Hematopoietic multipotent progenitor cell treated with erythropoietin and hydrocortisone succinate and interleukin-3 and kit ligand, for 4 days (in vitro differentiated cells): ENCODE results near the gene ZC3HAV1.
"Not testable (repeated sequence)": the region's sequence is repeated elsewhere in the genome, so short reads cannot be mapped to it uniquely, and the experiment has no call there.

ENCODE experiments used
- DNase-seq: peaks from one replicate; pipeline ENCODE4 v3.0.0-alpha.2; 2015

ZC3HAV1 gene

DNA sequence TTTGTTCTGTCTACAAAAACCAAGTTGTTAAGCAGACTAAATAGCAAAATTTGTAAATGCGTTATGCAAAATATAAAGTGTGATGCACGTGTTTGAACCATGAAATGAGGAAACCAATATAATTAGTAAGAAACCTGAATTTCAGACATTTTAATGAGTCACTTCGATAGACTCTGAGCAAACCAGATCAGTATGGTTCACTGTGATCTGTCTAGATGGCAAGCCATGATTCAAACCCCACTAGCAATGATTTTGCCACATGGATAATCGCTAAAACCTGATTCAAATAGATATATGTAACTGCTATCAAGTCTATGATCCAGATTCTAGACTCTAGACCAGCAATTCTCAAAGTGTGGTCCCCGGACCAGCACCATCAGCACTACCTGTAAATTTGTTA lies 24.8 kb downstream of the ZC3HAV1 start:
- no peak for DNase-seq

- no peak for DNase-seq
Measured at GRCh38 chr7:139081584-139081983, 27.9 kb downstream of the ZC3HAV1 start.

GRCh38 chr7:139080905-139081304 lies 28.6 kb downstream of the ZC3HAV1 start:
- DNase-seq: no peak

GRCh38 chr7:139079861-139080260 lies 29.7 kb downstream of the ZC3HAV1 start:
- no peak for DNase-seq

DNA sequence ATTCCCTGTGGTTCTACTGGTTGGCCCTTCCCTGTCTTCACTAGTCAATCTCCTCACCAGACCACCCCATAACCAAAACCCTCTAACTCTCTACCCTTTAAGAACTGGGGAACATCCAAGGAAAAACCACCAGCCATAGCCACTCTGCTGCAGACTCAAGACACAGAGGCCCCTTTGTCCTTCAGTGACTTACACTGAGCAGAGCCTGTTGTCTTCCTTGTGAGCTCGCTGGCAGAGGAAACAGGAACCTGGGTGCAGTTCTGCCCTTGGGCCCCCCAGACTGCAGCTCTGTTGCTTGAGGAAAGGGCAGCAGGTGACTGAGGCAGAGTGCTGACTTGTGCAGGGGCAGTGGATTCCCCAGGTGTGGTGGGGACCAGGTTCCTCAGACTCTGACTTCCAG lies 30.6 kb downstream of the ZC3HAV1 start:
- DNase-seq: peak; percentile 32

DNA sequence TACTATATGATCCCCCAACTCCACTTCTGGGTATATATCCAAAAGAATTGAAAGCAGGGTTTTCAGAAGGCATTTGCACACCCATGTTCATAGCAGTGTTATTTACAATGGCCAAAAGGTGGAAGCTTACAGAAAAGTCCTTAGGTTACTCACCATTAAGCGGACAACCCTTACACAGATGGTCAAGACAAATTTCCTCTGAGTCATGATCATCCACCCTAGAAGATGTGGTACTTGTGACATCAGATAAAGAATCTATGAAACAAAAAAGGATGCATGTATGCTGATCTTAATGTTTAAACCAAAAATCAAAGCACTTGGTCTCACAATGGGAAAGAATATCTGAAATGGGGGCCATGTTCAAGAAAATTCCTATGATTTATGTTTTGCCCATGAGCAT lies 31.1 kb downstream of the ZC3HAV1 start:
- no peak for DNase-seq

- not testable (repeated sequence) for DNase-seq
Measured at GRCh38 chr7:139077706-139078105, 31.8 kb downstream of the ZC3HAV1 start.

- no peak for DNase-seq
Measured at GRCh38 chr7:139075871-139076686, 33.4 kb downstream of the ZC3HAV1 start.

- peak; percentile 90 for DNase-seq
Measured at GRCh38 chr7:139075031-139075652, 34.4 kb downstream of the ZC3HAV1 start.

DNA sequence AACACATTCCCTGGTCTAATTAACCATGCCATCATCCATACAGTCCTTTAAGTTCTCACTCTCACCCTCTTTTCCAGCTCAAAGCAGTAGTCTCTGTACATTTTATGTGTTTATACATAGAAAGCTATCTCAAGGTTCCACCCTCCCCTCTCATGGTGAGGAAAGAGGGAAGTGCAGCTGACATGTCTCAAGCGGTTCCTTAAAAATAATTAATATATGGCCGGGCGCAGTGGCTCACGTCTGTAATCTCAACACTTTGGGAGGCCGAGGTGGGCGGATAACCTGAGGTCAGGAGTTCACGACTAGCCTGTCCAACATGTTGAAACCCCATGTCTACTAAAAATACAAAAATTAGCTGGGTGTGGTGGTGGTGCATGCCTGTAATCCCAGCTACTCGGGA lies 36.7 kb downstream of the ZC3HAV1 start:
- DNase-seq: peak; percentile 76

GRCh38 chr7:139071680-139072079 lies 37.8 kb downstream of the ZC3HAV1 start:
- DNase-seq: peak; percentile 83

DNA sequence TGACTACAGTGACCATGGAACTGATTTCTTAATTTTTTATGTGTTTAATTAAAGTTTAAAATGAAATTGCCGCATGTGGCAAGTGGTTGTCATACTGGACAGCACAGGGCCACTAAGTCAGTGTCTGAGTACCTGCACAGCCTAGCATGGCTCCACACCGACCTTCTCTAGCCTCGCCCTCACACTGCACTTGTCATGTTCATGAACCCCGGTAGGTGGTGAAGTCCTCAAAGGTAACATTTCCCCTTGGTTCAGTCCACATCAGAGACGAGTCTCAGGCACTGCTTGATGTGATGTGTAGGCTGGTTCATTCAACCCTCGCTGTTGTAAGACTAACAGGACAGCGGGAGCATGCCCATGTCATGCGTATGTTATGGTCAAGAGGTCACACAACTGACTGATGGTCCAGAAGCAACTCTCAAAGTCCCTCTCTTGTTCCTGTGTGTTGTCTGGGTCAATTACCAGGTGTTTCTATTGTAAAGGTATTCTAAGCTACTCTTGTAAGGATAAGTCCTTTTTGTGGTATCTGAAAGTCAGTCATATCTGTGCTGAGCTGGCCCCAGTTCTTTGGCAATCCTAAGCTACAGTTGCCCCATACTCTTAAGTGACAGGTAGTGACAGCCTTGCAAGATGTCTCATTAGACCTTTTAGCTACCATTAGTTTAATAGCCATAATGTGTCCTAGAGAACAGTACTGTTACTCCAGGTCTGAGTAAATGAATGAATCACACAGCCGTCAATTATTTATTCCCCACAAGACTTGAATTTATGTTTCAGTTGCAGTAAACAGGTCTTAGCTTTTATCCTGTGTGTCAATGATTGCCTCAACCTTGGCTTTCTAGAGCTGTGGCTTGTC lies 40.7 kb downstream of the ZC3HAV1 start:
- no peak for DNase-seq

GRCh38 chr7:139066315-139066714 lies 43.2 kb downstream of the ZC3HAV1 start:
- no peak for DNase-seq

GRCh38 chr7:139065323-139065722 lies 44.2 kb downstream of the ZC3HAV1 start:
- no peak for DNase-seq

- DNase-seq: no peak
Measured at GRCh38 chr7:139061416-139061815, 48.1 kb downstream of the ZC3HAV1 start.

DNA sequence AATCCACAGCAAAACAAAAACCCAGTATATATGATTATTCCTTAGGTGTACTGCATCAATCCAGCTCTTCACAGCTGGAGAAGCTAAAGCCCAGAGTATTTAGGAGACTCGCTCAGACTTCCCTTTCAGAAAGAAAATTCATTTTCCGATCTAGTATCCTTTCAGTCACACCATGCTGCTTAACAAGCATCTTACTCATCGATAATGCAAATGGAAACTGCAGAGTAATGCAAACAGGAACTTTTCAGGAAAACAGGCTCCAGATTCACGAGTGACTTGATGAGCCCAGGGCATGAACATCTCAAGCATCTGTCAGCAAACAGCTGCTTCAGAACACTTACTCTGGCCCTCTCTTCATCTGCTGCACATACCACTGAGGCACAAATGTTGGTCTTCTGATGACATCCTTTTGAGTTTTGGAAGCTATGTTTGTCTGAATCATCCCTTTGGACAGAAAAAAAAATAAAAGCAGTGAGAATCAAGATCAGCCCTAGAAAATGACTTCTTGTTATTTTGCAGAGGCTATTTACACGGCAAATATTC lies 48.8 kb downstream of the ZC3HAV1 start:
- DNase-seq: no peak

GRCh38 chr7:139059905-139060304 lies 49.6 kb downstream of the ZC3HAV1 start:
- DNase-seq: no peak

DNA sequence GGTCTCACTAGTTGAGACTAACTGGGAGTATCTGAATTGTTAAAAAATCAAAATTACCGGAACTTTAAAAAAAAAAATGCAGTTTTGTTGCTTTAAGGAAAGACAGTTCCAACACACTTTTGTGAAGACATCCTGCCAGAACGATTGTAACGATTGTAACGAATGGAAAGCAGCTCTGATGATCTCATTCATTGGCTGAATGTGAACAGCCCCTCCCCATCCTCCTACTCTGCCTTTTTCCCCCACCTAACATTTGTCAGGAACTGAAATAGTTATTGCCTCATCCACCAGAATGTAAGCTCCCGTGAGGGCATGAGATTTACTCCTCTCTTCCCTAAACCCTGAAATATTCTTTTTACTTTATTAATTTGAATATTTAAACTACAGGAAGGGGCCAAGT lies 50.6 kb downstream of the ZC3HAV1 start:
- DNase-seq: no peak

DNA sequence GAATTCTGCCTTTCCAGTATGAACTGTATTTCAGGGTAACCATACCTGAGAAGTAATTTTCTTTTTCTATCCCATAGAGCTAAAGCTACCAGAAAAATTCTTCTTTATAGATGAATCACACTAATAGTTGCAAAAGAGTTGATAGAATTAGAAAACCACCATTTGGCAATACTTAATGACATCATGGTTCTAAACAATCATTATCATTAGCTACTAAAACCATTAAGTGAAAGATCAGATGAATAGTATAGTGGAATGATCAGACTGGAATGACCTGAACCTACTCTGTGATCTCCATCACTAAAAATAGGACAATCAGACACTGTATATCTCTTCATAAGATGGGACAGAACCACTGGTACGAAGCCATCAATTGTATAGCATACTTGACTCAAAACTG lies 53.8 kb downstream of the ZC3HAV1 start:
- DNase-seq: no peak

GRCh38 chr7:139054656-139055055 lies 54.9 kb downstream of the ZC3HAV1 start:
- DNase-seq: not testable (repeated sequence)

- no peak for DNase-seq
Measured at GRCh38 chr7:139054101-139054500, 55.4 kb downstream of the ZC3HAV1 start.

- no peak for DNase-seq
Measured at GRCh38 chr7:139051655-139052054, 57.9 kb downstream of the ZC3HAV1 start.

- no peak for DNase-seq
Measured at GRCh38 chr7:139049936-139050335, 59.6 kb downstream of the ZC3HAV1 start.
